ENCODE results near the gene CYSLTR2.
"Not testable (repeated sequence)": the region's sequence is repeated elsewhere in the genome, so short reads cannot be mapped to it uniquely, and the experiment has no call there.

Gene CYSLTR2

DNA sequence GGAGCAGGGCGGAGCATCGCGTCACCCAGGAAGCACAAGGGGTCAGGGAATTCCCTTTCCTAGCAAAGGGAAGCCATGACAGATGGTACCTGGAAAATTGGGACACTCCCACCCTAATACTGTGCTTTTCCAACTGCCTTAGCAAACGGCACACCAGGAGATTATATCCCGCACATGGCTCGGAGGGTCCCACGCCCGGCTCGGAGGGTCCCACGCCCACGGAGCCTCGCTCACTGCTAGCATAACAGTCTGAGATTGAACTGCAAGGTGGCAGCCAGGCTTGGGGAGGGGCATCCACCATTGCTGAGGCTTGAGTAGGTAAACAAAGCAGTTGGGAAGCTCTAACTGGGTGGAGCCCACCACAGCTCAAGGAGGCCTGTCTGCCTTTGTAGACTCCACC lies 42.9 kb downstream of the CYSLTR2 start:
- not testable (repeated sequence) for DNase-seq

GRCh38 chr13:48707405-48707804 lies 53.7 kb downstream of the CYSLTR2 start:
- no peak for DNase-seq

GRCh38 chr13:48708764-48709163 lies 55.0 kb downstream of the CYSLTR2 start:
- DNase-seq = no peak

- no peak for DNase-seq
Observed at GRCh38 chr13:48709213-48709612, 55.5 kb downstream of the CYSLTR2 start.

GRCh38 chr13:48710160-48710559 lies 56.4 kb downstream of the CYSLTR2 start:
- DNase-seq = no peak

DNA sequence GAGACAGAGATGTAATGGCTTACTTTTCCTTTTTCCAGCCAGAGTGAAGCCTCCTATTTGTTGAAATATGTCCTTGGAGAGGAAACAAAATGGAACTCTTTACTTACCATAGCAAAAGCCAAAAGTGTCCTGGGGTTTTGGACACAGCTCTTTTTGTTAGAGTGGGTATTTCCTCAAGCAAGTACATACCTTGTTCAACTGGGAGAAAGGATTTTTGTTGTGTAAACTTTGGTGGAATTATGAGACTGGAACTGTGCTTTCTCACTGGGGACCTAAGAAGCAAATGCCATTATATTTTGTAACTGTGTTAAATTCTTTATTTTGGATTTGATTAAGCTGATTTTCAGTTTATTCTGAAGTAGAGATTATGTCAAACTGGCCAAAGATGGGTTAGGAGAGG lies 58.4 kb downstream of the CYSLTR2 start:
- DNase-seq = no peak

GRCh38 chr13:48715977-48716376 lies 62.2 kb downstream of the CYSLTR2 start:
- DNase-seq = no peak

DNA sequence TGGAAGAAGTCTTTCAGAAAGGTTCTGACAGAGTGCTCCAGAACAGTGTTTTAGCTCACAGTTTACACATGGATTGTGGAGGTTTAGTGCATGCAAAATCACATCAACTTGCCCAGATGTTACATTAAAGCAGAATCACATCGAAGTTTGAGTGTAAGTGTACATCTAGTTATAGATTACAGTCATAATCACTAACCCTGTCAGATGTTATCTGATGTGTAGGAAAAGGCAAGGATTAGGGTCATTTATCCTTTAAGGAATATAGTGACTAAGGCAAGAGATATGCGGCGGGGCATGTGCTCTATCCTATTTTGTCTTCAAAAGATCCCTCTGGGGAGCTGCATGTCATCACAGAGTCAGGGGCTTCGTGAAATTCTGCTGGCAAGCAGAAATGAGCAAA lies 66.9 kb downstream of the CYSLTR2 start:
- DNase-seq = peak; percentile 27

DNA sequence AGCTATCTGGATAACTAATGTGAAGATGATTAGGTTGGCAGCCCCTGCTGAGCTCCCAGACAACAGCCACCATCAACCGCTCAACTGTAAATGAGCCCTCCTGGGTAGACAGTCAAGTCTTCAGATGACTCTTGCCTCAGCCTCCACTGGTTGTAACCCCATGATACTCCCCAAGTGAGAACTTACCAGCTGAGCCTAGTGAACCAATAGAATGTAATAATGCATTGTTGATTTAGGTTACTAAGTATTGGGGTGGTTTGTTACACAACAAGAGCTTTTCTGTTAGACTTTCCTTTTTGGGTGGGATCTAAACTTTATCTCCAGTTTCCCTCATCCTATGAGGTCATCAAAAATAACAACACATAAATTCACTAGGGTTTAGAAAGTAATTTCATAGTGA lies 69.4 kb downstream of the CYSLTR2 start:
- no peak for DNase-seq

GRCh38 chr13:48725271-48725670 lies 71.5 kb downstream of the CYSLTR2 start:
- no peak for DNase-seq

- DNase-seq = no peak
Observed at GRCh38 chr13:48726711-48727110, 73.0 kb downstream of the CYSLTR2 start.

- DNase-seq = peak; percentile 13
Observed at GRCh38 chr13:48727241-48728011, 73.7 kb downstream of the CYSLTR2 start.

- no peak for DNase-seq
Observed at GRCh38 chr13:48728226-48728625, 74.5 kb downstream of the CYSLTR2 start.

DNA sequence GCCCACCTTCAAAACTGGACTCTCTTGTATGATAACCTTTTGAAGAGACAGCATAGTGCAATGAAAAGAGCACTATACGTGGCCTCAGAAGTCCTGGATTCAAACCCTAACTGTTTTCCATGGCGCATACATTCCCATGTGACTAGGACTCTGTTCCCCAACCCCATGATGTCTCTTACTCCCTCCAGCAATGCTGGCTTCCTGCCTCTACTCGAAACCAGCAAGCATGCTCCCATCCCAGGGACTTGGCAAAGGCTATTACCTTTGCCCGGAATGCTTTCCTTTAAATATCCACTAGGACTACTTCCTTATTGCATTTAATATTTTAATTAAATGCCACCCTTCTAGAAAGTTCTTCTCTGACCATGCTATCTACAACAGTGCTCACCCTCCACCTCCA lies 75.1 kb downstream of the CYSLTR2 start:
- no peak for DNase-seq

- no peak for DNase-seq
Observed at GRCh38 chr13:48729856-48730255, 76.1 kb downstream of the CYSLTR2 start.

- DNase-seq = peak; percentile 27
Observed at GRCh38 chr13:48731001-48731658, 77.4 kb downstream of the CYSLTR2 start.

GRCh38 chr13:48731957-48732569 lies 78.3 kb downstream of the CYSLTR2 start:
- peak; percentile 24 for DNase-seq

DNA sequence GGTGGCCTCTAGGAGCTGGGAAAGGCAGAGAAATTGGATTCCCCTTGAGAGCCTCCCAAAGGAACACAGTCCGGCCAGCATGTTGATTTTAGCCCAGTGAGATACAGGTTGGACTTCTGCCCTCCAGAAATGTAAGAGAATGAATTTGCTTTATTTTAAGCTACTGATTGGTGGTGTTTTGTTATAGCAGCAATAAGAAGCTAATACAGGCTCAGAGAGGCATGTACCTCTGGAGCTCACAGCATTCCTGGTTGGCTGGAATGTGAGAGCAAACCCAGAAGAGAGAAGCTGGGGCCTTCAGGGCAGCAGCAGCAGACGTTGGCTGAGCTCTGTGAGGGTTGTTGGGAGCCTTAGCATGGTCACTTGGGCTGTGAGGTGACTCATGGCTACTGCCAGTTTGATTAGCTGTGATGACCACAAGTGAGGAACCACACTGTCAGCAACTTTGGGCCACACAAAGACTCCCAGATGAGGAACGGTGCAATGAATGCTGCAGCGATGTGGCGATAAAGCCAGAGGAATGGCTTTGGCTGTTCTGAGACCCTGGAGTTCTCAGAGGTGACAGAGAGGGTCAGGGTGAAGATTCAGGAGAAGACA lies 80.1 kb downstream of the CYSLTR2 start:
- peak; percentile 4 for DNase-seq

- no peak for DNase-seq
Observed at GRCh38 chr13:48735571-48735970, 81.8 kb downstream of the CYSLTR2 start.

DNA sequence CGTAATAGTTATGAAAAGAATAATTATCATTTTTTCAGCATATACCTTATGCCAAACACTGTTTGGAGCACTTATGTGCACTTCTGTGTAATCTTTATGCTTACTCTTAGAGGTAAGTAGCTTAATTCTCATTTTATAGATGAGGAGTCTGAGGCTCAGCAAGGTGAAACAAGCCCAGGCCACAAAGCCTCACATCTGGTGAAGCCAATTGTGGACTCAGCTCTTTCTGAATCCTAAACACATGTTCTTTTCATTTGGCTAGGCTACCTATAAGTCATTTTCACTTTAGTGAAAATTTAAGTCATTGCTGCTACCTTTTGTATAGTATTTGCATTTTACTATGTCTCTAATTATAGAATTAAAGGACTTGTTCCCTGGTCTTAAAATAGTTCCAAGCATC lies 84.0 kb downstream of the CYSLTR2 start:
- no peak for DNase-seq

DNA sequence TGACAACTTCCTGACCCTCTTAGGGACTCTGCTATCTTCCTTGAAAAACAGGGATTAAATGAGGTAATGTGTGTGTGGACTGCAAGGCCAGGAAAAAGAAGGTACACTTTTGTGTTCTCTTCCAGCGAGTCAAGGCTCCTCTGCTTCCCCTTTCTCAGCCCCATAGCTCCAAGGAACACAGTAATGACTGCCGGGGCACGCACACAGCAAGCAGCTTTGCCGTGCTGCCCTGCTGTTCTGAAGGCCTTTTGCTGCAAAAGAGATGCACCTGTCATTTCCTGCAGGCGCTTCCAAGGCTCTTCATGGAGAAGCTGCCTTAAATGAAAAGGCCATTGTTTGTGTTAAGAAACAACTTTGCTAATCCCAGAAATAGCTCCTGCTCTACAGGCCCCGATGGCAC lies 84.6 kb downstream of the CYSLTR2 start:
- DNase-seq = no peak

DNA sequence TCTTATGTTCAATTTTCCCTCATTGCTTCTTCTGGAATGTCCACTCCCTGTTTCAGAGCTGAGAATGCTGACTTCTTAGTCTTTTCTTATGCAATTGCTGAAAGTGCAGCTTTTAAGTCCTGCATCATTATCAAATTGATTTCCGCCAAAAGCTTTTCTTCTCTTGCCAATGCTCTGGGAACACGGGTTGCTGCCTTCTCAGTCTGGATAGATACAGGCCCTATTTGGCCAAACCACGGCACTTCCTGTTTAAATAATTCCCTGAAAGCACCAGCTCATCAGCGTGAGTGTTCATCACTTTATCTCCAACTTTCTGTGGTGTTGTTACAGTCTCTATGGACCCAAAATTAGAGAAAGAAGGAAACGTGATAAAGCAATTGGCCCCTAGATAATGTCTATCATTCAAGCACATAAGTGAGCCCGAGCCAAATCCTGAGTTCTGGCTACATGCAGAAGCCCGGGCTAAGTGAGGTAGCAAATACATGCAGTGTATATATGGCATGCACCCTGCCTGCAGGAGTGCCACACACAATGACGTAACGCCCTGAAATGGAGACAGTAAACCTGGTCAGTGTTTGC lies 85.7 kb downstream of the CYSLTR2 start:
- peak; percentile 3 for DNase-seq

DNA sequence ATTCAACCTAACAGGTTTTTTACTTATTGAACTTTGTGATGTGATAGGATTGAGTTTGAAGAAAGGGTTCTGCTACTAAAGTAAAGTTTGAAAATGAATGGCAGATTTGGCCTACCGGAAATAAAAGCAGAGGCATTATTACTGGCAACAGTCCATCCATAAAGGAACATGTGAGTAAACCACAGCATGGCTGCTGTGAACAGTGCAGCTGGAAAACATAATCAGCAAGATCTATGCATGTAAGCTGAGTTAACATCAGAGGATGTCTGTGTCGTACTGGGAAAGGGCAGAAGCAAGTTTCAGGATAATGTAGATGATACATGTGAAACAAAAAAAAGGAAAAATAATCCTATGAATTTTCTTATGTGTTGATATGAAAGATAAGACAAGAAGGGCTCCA lies 87.6 kb downstream of the CYSLTR2 start:
- DNase-seq = peak; percentile 40

All from fibroblast of skin of scalp (primary cell).